CD4-positive, alpha-beta T cell treated with Interleukin-10 for 1 hour (primary cell): Measurements from ENCODE around the gene SLC43A2.

Experiments
- DNase-seq: peaks from one replicate; pipeline ENCODE4 v3.0.0-alpha.2; 2020

SLC43A2 gene

DNA sequence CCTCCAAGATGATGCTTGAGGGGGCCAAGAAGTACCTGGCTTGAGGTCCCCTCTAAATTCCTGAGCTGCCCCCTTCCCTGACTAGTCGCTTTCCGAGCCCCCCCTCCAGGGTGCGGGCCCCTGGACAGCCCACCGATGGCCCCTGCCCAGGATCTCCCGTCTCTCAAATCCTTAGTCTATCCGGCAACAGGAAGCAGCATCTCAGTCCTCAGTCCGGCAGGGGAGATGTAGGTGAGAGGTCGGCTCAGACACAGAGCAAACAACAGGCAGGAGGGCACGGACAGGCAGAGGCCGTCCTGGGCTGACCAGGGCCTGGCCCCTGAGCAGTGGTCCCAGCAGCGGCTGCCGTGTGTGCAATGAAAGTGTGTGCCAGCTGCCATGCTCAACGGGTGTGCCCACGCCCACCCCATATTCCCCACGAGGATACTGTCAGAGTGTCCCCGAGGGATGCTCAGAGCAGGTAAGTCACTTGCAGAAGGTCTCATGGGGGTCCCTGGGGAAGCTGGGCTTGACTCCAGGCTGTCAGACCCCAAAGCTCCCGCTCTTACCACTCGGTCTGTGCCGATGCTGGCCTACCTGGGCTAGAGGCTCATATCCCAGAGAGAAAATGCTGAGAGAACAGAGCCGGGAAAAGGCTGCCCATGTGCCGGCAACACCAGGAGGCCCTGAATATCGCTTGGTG, 7.2 kb downstream of the SLC43A2 start:
- DNase-seq, result no peak

DNA sequence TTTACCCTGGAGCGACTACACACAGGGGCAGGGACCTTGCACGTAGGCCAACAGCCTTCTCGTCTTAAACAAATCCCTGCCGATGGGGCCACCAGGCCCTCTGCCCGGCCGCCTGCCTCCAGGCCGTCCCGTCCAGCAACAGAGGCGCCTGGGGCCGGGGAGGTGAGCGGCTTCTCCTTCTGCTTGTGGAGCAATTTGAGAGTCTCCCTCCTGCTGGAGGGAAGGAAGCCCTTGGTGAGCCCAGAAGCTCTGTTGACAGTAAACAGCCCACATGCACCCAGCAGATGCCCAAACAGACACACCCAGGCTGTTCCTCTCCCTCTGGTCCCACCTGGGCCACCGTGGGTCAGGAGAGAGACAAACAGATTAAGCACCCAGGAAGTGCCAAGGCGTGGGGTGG, 8.1 kb downstream of the SLC43A2 start:
- no peak for DNase-seq

DNA sequence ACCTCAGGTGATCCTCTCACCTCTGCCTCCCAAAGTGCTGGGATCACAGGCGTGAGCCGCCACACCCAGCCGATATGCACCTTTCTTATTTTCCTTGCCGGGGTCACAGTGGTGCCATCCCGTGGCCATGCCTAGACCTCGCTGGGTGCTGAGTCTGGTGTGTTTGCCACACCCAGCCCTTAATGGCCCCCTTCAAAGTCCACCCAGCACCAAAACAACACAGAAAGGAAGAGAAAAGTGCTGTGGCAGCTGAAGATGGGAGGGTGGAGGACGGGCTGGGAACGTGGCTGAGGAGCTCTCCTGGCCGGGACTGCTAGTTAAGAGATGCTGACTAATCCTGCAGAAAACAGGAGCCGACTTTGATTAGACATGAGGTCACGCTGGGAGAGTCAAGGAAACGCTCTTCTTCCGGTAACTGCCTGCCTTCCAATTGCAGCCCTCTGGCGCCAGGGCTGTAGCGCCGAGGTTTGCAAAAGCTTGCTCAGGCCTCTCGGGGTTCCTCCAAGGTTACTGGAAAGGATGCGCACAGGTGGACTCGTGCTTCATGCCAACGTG, 10.9 kb downstream of the SLC43A2 start:
- no peak for DNase-seq

DNA sequence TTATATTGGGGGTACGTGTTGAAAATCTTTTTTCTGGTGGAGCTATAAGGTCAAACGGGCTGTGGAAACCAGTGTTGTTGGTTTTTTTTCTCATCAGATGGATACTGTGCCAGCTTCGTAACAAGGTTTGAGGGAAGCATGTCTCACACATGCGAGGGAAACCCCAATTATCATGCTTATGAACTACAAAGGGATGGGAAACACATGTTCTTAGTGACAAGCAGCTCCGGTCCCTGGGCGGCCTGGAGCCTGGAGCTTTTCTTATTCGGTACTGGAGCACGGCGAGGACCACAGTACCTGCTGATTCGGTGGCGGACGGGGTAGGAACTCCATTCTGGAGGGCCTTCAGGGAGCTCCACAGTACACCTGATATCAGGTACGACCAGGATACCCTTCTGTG, 12.5 kb downstream of the SLC43A2 start:
- DNase-seq, result no peak

DNA sequence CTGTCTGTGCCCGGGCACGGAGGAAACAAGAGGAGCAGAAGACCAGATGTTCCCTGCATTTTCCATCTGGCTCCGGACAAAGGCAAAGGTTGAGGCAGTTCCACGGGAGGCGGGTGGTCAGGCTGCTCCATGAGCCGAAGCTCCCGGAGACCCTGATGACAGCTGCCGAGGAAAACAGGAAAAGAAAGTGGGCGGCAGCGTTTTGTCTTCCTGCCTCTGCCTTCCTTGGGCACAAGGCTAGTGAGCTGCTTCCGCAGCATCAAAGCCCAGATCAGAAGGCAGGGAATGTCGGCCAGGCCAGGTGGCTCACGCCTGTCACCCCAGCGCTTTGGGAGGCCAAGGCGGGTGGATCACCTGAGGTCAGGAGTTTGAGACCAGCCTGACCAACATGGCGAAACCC, 16.2 kb downstream of the SLC43A2 start:
- no peak for DNase-seq

DNA sequence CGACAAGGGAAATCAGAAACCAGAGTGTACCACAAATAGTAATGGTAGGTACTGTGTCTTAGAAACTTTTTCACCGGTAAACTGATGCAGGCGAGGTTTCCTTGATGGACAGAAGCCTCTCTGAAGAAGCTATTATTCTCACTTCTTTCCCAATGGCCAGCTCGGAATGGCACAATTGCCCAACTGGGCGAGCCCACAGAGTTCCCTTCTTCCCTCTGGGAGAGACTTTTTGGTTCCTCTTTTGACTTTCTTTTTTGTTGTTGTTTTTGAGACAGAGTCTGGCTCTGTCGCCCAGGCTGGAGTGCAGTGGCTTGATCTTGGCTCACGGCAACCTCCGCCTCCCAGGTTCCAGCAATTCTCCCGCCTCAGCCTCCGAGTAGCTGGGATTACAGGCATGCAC, 16.9 kb downstream of the SLC43A2 start:
- no peak for DNase-seq

DNA sequence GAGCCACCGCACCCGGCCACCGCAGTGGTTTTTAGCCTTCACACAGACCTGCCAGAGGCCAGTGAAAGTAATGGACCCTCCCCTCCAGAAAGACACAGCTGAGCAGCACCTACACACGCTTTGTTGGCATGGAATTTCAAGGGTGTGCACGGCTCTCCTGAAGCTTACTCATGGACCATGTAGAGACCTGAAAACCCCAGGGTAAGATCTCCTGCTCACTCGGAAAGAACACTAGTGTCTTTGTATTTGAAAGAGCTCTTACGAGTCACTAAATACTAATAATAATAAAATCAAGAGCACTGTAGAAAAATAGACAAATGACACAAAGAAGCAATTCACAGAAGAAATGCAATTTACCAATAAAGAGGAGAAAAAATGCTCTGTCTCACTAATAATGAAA, 20.0 kb downstream of the SLC43A2 start:
- DNase-seq, result no peak

DNA sequence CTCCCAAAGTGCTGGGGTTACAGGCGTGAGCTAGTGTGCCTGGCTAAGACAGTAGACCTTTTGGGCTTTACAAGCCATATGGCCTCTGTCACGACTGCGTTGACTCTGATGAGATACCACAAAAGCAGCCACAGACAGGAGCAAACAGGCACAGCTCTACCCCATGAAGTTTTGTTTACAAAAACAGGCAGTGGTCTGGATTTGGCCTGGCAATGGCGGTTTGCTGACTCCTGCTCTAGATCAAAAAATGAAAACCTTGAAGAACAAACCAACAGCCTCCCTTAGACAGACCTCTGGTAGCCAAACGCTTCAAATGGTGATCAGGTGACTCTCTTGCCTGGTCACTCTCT, 20.7 kb downstream of the SLC43A2 start:
- DNase-seq, result no peak

DNA sequence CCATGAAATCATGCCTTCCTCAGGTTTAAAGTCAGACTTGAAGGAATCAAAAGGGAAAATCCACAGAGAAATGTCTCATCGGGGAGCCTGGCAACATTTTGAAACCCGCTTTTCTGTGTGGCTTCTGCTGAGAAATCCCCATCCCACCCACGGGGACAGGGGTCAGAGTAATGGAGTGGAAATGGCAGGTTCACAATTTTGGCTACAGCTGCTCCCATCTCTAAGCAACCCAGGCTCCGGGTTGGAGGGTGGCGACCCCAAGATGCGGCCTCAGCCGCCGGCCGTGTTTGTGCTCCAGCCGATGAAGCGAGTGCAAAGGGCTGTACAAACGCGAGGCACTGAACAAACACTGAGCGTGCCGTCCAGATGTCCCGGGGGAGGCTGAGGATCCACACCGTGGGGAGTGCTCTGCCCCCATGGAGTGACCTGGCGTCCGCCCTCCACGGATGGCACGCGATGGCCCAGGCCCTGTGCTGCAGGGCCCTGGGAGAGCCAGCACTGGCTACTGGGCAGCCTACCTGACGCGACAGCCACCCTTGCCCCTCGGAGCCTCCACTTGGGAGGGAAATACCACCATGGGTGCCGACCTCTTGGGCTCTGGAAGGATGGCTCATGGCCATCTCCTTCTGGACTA, 22.2 kb downstream of the SLC43A2 start:
- no peak for DNase-seq

DNA sequence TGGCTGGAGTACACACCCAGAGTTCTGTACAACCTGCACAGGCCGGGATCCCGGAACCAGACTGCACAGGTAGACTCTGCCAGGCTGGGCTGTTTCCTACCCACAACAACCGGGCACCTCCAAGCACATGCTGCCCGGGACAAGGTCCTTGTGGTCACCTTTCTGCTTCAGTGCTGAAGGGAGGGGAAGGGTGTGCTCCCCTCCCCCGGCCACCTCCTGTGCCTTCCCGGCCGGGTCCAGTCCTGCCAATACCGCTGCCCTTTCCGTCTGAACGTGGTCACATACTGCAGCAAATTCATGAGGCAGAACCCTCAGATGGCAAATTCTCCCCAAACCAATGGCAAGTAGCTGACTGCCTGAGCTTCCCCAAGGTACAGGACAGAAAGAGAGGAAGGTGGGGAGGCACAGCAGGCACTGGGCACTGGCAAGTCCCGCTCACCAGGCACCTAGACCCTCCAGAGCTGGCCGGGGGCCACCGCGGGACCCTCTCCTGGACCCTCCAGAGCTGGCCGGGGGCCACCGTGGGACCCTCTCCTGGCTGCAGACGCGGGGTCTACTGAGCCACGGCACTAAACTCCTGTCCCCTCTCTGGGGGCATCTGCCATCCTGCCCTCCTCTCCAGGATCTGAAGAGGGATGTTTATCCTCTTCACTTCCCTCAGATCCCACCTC, 22.8 kb downstream of the SLC43A2 start:
- DNase-seq, result no peak

DNA sequence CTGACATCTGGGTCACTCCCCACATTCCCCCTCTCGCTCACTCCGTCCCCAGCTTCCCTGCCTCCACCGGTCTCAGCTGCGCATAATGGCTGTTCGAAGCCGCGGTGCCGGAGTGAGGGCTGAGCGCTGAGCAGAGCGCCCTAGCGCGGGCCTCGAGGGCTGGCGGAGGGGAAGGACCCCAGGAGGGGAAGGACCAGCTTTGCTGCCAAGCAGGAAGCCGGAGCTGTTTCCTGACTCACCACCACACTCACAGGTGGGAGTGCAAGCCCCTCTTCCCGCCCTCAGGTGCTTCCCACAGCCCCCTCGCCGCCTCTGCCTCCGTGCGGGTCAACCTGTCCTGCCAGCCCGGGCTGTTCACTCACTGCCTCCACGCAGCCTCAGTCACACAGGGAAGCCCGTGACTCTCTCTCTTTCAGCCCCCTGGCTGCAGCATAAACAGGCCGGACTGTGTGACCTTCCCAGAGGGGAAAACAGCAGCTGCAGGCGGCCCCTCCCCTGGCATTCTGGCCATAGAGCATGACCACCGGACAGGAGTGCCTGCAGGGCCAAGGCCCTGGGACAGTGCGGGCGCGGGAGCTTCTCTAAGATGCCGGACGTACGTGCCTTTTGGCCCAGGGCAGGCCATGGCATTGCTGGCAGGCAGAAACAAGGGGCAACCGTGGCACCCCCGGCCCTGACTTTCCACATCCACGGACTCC, 23.7 kb downstream of the SLC43A2 start:
- DNase-seq, result no peak

DNA sequence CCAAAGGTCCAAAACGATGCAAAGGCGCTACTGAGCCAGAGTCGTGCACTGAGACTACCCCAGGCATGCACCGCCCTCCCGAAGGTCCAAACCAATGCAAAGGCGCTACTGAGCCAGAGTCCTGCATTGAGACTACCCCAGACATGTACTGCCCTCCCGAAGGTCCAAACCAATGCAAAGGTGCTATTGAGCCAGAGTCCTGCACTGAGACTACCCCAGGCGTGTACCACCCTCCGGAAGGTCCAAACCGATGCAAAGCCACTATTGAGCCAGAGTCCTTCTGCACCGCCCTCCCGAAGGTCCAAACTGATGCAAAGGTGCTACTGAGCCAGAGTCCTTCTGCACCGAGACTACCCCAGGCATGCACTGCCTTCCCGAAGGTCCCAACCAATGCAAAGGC, 27.1 kb downstream of the SLC43A2 start:
- no peak for DNase-seq

DNA sequence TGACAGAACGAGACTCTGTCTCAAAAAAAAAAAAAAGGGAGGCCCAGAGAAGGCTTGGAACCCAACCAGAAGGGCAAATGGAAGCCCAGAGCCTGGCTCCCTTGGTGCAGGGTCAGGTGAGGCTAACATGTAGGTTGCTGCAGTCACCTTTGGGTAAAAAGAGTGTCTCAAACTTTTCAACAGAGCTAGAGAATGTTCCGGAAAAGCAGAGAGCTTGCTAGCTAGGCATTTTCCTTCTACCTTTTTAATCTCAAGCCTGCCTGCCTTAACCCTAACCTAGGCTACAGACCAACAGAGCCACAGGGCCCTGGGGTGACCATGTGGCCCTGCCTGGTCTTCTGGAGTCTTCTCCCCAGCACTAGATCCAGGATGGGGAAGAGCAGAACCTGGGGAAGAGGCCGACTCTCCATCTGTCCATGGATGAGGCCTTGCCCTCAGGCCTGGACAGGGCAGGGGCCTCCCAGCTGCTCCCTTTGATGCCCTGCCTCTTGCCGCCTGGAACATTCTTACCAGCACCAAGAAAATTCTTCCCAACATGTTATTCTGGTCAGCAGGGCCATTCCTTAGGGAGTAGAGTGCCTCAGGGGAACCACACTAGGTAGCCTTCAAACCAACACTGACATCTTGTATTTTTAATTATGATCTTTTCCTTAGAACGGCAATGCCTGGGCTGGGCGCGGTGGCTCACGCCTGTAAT, 30.1 kb downstream of the SLC43A2 start:
- DNase-seq, result no peak

DNA sequence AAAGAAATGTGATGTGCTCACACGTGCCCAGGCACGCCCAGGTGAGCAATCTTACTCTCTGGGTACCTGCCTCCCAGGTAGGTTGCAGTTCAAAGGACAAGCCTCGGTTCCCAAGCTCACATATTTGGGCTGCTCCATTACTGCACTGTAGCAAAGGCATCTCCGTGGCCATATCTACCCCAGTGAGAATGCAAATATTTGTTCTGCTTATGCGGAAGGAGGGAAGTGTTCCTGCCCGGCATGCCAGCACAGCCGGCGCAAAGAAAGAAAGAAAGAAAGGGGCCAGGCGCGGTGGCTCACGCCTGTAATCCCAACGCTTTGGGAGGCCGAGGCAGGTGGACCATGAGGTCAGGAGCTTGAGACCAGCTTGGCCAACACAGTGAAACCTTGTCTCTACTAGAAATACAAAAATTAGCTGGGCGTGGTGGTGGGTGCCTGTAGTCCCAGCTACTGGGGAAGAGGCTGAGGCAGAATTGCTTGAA, 30.7 kb downstream of the SLC43A2 start:
- DNase-seq, result no peak

DNA sequence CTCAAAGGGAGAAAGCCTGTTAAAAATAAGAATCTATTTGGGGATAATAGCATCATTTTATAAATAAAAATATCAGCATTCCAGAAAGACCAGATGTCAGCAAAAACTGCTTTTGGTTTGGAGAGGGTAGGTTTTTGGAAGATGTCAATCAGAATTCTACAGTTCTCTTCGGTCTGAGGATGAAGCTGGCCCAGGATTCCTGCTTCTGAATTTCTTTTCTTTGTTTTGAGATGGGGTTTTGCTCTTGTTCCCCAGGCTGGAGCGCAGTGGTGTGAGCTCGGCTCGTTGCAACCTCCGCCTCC, 35.1 kb downstream of the SLC43A2 start:
- DNase-seq, result no peak

DNA sequence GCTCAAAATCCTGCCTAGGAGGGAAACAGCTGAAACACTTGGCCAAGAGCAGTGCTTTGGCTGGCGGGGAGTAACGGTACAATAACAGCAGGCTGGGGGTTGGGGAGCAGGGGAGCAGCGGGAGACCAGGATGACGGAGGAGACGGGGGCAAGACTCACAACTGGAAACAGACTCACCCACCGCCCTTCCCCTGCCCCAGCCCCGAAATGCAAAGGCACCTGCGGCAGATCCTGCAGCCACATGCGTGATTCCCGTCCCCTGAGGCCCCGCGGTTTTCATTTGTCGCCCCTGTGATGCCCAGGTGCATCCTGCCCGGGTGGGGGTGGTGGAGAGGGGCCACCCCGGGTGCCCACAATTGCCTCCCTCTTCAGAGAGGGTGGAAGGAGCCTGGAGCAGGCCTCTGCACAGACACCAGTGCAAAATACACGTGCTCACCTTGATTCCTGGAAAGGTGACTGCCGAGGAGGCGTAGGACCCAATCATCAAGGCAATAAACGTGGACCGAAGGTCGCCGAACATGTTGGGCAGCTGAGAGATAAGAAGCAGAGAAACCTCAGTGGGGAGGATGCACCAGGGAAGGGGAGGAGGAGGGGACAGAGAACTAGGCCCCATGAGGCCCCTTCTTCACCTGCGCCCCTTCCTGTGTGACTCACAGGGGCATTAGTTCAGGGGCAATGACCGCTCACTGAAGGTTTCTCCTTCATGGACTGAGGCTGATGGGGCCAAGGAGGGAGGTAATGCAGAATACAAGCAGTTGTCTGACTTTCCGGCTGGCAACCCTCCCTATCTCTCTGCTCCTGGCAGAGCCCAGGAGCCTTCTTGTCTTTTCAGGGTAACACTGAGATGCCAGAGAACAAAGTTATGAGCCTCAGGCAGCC, 35.6 kb downstream of the SLC43A2 start:
- no peak for DNase-seq

DNA sequence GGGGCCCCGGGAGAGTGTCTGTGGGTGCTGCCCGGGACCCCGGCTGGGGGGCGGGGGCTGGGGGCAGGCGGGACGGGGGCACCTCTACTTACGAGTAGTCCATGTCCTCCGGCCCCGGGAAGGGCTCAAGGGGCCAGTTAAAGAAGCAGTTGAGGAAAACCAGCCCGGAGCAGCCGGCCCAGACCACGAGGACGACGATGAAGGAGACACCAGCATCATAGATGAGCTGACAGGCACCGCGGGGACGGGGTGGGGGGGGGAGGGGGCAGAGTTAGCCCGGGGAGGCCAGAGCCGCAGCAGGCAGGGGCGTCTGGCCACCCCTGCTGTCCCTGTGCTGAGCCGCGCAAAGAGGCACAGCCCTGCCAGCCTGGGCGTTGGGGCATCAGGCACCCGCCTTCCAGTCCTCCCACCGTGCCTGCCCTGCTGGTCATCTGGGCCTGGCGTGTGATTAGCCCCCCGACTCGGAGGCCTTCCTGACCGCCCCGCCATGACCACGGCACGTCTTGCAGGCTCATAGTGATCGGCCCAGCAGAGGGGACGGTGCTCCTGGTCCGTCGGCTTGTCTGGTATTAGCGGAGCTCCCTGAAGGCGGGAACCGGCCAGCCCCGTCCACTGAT, 37.1 kb downstream of the SLC43A2 start:
- DNase-seq, result no peak

DNA sequence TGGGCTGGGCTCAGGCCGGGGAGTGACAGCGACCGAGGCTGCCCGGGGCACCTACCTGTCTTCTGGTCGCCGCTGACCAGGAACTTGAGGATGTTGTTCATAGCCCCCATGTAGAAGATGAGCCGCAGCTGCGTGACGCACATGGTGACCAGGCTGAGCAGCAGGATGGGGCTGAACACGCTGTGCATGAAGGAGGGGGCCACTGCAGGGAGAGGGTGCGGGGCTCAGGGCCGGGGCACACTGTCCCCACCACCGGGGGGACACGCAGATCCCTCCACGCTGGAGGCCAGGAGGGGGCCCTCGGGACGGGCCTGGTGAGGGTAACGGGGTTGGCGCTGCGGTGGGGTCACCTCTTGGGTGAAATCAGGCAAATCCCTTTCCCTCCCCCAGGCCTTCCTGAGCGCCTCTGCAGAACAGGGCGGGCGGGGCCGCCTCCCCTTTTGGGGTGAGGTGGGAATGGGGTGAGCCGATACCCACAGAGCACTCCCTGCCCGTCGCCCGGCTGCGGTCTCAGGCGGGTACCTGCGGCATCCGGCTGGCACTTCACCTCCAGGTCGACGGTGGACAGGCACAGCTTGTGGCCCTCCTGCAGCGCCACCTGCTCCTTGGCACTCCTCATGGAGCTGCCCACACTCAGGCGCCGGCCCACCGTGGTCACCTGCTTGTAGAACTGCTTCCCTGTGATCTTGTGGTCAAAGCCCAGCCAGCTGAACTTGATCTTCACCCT, 37.7 kb downstream of the SLC43A2 start:
- no peak for DNase-seq

DNA sequence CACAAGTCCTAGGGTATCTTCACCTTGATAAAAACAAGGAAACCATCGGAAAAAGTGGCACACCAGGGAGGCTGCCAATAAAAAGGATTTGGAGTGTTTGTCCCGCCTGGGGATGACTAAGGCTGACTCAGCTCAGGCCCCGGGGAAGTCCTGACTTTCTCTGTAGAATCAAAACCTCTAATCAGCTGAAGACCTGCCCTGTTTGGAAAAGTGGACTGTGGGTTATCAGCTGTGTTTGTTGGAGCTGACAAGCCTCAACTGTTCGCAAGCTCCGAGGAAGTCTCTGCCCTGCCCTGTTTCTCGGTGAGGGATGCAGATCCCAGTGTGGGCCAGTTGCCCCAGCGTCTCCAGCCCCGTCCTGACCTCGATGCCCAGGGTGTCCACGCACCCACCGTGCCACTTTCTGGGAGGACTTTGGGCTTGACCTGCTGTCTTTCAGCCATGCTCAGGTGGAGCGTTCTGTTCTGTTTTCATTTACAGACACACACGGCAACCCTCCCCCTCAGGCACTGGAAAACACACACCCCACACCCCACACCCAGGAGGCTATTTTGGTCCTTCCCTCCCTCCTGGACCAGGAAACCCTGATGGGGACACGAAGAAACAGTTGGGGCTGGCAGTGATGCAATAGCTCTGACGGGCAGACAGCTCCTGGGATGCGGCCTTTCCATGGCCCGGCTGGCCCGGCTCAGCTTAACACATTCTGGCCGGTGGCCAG, 38.4 kb downstream of the SLC43A2 start:
- DNase-seq, result no peak
